GM19240 (cell line): ENCODE measurements around the gene CTAGE9.
"Not testable (repeated sequence)": the region's sequence is repeated elsewhere in the genome, so short reads cannot be mapped to it uniquely, and the experiment has no call there.

Source experiments
- DNase-seq: peaks from one replicate; pipeline ENCODE4 v3.0.0; 2011; ENCODE audit warnings: low spot score; ENCODE audit not compliant: insufficient read length

The CTAGE9 gene

GRCh38 chr6:131710917-131711316 is at the start of gene CTAGE9:
Gene CTAGE9 (minus strand): TSS chr6:131711017. CDS start chr6:131711017, 0 bp downstream.
- not testable (repeated sequence) for DNase-seq

GRCh38 chr6:131758920-131759319 is 48.1 kb upstream of the CTAGE9 start:
- no peak for DNase-seq

GRCh38 chr6:131756039-131756438 is 45.2 kb upstream of the CTAGE9 start:
- no peak for DNase-seq

DNA sequence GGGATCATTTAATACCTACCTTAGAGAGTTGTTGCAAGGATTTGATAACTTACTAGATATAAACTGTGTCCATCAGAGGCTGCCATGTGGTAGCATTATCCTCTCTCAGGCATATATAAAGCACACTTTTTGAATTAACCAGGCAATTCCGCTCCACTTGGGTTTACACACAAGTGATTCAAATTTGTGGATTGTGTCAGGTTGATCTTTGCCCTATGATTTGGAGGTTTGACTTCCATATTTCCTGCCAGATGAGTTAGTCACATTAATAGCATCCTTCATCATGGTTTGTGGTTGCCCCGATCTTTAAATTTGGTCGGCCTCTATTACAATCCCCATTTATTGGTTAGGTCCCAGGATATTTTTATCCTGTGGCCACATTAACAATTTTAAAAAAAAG is 44.8 kb upstream of the CTAGE9 start:
- DNase-seq = no peak

- DNase-seq = no peak
Measured at GRCh38 chr6:131754715-131755567, 44.1 kb upstream of the CTAGE9 start.

GRCh38 chr6:131754088-131754487 is 43.3 kb upstream of the CTAGE9 start:
- DNase-seq = no peak

DNA sequence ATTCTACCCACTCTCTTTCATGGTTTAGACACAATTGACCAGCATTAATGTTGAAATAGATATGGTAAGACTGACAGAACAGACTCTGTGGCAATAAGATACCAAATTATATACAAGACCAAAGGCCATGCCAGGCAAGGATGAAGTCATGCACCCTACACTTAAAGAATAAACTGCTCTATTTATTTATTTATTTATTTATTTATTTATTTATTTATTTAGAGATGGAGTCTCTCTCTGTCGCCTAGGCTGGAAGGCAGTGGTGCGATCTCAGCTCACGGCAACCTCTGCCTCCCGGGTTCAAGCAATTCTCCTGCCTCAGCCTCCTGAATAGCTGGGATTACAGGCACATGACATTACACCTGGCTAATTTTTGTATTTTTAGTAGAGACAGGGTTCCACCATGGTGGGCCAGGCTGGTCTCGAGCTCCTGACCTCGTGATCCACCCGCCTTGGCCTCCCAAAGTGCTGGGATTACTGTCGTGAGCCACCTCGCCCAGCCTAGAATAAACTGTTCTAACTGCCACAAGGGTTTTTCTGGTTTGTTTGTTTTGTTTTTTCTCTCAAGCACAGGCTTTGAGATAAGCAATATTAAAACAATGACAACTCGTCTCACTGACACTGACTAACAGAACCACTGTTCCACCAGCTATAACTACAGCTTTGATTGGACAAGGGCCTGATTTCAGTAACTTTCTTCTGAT is 40.3 kb upstream of the CTAGE9 start:
- not testable (repeated sequence) for DNase-seq

DNA sequence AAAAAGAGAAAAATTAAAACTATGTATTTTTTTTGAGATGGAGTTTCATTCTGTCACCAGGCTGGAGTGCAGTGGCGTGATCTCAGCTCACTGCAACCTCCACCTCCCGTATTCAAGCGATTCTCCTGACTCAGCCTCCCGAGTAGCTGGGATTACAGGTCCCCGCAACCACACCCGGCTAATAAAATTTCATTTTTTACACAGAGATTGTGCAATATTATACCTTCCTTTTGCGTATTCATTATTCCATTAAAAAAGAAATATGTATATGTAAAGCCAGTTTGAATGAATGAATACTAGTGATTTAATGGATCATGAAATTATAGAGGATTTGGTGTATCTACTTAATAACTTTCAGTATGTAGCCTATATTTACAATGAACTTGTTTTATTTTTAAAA is 38.2 kb upstream of the CTAGE9 start:
- no peak for DNase-seq

GRCh38 chr6:131747821-131748353 is 37.1 kb upstream of the CTAGE9 start:
- DNase-seq = no peak

DNA sequence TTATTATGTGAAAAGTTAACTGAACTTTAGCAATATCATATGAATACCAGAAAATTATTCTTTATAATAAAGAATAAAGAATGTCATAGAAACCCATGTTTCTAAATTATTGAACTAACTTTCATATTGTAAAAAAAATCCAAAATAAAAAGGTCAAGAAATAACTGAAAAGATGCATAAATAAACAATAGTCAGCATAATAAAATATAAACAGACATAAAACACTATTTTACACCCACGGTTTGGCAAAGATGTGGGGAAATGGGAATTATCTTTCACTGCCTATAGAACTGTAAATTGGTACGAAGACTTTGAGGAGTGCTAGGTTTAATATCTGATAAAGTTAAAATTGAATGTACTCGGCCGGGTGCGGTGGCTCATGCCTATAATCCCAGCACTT is 34.7 kb upstream of the CTAGE9 start:
- DNase-seq = no peak

GRCh38 chr6:131744432-131745287 is 33.8 kb upstream of the CTAGE9 start:
- no peak for DNase-seq

- no peak for DNase-seq
Measured at GRCh38 chr6:131741688-131742393, 31.0 kb upstream of the CTAGE9 start.

DNA sequence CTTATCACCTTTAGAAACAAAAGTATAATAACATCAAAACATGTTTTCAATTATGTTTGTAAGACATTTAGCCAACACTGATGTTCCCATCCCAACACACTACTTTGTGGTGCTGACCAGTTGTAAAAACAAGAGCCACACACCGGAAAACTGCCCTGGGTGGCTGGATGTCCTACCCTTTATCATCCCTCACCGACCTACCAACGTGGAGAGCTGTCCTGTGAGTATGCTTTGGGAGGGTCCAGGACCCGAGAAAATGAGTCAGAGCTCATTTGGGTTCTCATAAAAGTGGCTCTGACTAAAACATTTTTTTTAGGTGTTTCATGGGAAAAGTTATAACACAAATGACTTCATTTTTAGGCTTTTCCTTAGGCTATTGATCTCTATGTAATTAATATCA is 29.3 kb upstream of the CTAGE9 start:
- no peak for DNase-seq

- no peak for DNase-seq
Measured at GRCh38 chr6:131739136-131739535, 28.3 kb upstream of the CTAGE9 start.

DNA sequence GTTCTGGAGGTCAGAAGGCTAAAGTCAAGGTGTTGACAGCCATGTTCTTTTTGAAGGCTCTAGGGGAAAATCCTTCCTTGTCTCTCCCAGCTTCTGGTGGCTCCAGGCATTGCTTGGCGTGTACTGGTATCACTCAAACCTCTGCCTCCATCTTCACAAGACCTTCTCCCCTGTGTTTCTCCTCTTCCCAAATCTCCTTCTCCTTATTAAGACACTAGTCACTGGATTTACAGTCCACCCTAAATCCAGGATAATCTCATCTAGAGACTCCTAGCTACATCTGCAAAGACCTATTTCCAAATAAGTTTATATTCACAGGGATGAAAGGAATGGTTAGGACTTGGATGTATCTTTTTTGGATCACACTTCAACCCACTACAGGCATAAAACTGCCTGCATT is 26.0 kb upstream of the CTAGE9 start:
- no peak for DNase-seq

DNA sequence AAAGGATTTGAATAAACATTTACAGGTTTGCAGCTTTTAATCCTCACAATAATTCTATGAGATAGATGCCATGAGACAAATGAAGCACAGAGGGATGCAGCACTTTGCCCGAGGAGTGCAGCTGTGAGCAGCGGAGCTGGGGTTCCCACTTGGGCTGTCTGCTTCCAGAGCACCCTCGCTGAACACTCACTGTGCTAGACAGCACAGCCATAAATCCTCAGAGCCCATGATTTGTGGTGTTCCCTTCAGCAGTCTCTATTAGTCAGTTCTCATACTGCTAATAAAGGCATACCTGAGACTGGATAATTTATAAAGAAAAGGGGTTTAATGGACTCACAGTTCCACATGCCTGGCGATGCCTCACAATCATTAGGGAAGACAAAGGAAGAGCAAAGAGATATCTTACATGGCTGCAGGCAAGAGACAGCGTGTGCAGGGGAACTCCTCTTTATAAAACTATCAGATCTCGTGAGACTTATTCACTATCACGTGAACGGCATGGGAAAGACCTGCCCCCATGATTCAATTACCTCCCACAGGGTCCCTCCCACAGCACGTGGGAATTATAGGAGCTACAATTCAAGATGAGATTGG is 25.3 kb upstream of the CTAGE9 start:
- no peak for DNase-seq

DNA sequence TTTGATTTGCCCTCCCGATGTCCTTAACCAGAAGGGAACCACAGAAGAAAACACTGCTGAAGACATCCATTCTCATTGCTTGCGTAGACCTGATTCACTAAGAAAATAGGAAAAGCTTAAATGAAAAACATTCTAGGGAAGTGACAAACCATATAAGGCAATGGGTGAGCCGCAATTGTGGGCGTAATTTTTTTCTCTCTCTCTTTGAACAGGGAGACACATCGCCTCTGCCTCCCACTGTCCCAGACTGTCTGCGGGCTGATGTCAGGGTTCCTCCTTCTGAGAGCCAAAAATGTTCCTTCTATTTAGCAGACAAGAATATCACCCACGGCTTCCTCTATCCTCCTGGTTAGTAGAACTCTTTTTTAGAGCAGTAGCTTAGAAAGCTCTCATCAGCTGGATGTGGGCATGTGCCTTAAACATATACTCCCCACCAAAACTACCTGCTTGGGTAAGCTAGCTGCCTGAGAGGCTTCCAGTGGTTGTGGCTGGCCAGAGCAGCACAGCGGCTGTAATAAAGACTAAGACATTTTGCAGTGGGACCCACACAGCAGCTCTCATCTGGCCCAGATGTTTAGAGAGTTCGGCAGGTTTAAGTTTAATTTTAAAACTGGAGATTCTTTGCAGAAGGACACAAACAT is 22.7 kb upstream of the CTAGE9 start:
- no peak for DNase-seq

DNA sequence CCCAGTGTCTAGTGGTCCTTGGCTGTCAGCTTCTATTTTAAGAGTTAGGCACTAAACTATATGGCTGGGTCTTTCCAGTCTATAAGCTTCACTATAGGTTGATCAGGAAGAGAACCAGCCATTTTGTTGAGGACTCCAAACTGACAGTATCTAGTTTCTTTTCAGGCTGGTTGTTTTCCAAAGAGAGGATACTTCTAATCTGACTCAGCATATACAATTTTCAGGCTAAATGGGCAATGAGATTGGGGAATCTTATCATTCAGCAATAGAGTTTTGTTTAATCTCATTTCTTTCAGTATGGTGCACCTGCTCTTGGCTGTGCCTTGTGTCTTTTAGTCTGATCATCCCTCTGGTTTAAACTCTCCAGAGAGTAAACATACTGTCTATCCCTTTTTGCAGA is 20.4 kb upstream of the CTAGE9 start:
- no peak for DNase-seq

GRCh38 chr6:131730264-131730663 is 19.4 kb upstream of the CTAGE9 start:
- DNase-seq = no peak

DNA sequence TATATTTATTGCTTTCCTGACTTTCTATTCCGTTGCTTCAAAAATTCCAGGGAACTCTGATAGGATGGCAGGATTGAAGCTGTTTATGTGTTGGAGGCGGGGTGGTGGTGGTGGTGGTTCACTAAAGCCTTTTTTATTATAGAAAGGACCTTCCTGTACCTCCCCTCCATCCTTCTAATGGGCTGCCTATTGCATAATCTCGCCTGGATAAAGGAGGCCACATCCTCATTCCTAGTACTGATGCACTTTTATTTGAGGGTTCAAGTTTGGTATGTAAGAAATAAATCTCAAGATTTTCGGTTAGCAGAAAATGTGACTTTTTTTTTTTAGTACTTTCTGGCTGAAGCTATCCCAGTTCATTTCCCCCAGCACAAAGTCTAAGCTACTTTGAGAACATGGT is 18.7 kb upstream of the CTAGE9 start:
- DNase-seq = no peak
